ENCODE data around the gene SLIT3.

The SLIT3 gene

DNA sequence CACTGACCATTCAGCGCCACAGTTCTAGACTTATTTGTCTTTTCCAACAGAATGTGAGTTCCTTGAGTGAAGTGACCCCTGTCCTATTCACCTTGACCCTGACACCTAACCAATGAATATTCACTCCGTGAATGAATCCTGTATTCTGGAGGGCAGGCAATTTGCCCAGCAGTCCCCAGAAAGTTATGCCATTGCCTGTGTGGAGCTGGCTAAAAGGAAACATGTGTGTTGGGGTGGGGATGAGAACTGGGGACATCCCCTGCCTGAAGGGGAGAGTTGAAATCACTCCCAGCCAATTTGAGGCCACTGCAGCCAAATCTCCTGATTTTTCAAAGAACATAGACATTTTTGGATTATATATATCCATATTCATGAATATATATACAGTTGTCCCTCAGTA, 199.0 kb downstream of the SLIT3 start:
- no peak overlapping the region for H3K4me3 ChIP-seq (ENCODE audit: low read depth, low read length)
- TF ChIP-seq, protein P1, sequence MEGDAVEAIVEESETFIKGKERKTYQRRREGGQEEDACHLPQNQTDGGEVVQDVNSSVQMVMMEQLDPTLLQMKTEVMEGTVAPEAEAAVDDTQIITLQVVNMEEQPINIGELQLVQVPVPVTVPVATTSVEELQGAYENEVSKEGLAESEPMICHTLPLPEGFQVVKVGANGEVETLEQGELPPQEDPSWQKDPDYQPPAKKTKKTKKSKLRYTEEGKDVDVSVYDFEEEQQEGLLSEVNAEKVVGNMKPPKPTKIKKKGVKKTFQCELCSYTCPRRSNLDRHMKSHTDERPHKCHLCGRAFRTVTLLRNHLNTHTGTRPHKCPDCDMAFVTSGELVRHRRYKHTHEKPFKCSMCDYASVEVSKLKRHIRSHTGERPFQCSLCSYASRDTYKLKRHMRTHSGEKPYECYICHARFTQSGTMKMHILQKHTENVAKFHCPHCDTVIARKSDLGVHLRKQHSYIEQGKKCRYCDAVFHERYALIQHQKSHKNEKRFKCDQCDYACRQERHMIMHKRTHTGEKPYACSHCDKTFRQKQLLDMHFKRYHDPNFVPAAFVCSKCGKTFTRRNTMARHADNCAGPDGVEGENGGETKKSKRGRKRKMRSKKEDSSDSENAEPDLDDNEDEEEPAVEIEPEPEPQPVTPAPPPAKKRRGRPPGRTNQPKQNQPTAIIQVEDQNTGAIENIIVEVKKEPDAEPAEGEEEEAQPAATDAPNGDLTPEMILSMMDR (IDR thresholded peaks at IDR 0.05; ENCODE audit: control insufficient read depth, extremely low read depth, insufficient read depth) = no peak
- DNase-seq (ENCODE audit: low read depth) = no peak

DNA sequence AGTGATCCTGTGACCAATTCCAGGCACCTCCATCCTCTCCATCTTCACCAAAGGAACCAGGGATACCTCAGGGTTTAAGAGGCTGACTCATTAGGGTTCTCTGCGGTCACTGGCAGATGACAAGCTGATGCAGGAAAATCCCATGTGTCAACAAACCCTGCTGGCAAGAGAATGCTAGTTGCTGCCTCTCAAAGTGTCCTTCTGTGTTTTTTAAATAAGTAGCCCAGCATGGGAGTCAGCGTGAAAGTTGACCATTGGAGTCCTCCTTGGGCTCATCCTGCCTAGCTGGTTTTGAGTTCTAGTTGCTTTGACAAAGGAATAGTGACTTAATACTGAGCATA, 200.2 kb downstream of the SLIT3 start:
- TF ChIP-seq, protein P1 (IDR thresholded peaks at IDR 0.05; ENCODE audit: control insufficient read depth, extremely low read depth, insufficient read depth) = no peak
- peak; percentile 14 for DNase-seq (ENCODE audit: low read depth)
- no peak overlapping the region for H3K4me3 ChIP-seq (ENCODE audit: low read depth, low read length)

GRCh38 chr5:169099801-169100734, 200.9 kb downstream of the SLIT3 start:
- TF ChIP-seq, protein P1 (IDR thresholded peaks at IDR 0.05; ENCODE audit: control insufficient read depth, extremely low read depth, insufficient read depth) = no peak
- H3K4me3 ChIP-seq (ENCODE audit: low read depth, low read length) = no peak overlapping the region
- no peak for DNase-seq (ENCODE audit: low read depth)

DNA sequence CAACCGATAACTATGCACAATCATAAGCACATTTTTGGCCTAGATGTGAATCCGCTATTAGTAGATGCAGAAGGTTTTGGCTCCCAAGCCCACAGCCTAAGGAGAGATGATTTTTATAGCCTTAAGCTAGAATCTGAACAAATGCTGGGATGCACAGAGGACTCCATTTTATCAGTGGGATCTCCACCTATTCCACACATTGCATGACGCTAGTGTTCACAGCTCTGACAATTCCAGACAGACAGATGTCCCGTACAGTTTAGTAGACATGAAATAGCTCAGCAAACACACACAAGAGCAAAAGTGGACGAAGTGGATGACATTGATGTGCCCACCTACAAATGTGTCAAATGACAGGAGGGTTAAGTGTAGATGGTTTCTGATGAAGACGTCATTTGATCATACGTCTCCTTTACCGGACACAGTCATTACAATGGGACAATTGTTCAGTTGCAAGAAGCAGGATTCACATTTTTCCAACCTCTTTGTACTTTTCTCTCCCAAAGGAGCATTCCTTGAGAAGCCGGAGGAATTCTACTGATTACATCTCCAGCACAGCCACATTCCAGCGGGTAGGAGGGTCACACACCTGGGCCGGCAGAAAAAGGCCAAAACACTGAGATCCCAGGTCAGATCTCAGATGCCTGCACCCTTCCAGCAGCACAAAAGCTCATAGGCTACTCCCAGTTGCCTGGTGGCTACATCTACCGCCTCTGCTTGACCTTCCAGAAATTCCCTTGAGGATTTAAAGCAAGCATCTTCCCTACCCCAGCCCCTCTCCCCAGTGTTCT, 202.4 kb downstream of the SLIT3 start:
- no peak overlapping the region for H3K4me3 ChIP-seq (ENCODE audit: low read depth, low read length)
- TF ChIP-seq, protein P1 (IDR thresholded peaks at IDR 0.05; ENCODE audit: control insufficient read depth, extremely low read depth, insufficient read depth) = no peak
- DNase-seq (ENCODE audit: low read depth) = no peak

GRCh38 chr5:169097374-169098326, 203.3 kb downstream of the SLIT3 start:
- no peak for DNase-seq (ENCODE audit: low read depth)
- TF ChIP-seq, protein P1 (IDR thresholded peaks at IDR 0.05; ENCODE audit: control insufficient read depth, extremely low read depth, insufficient read depth) = no peak
- H3K4me3 ChIP-seq (ENCODE audit: low read depth, low read length) = no peak overlapping the region

GRCh38 chr5:169095976-169096375, 205.0 kb downstream of the SLIT3 start:
- TF ChIP-seq, protein P1 (IDR thresholded peaks at IDR 0.05; ENCODE audit: control insufficient read depth, extremely low read depth, insufficient read depth) = no peak
- H3K4me3 ChIP-seq (ENCODE audit: low read depth, low read length) = no peak overlapping the region

More at GRCh38 chr5:169095976-169096375, 205.0 kb downstream of the SLIT3 start:
- no peak for DNase-seq (ENCODE audit: low read depth)
